T47D (cell line): ENCODE measurements around the gene GJC1.

Experiments
- DNase-seq, 2 experiments: peaks; one replicate each; pipeline versions ENCODE4 v3.0.0 to v3.0.0-alpha.2; 2011 to 2012; ENCODE audit warnings: low read depth in 1 of 2, low spot score in 1 of 2
- JUND ChIP-seq: IDR thresholded peaks from 2 replicates; pipeline ENCODE4 v1.6.1; 2012; ENCODE audit warnings: low read depth
- in situ Hi-C: cut with HindIII; loops from 2 replicates; pipeline ENCODE4 v1.10.0; 2016; ENCODE audit warnings: low sequenced_read_pairs, low pct_unique_long_range_greater_than_20kb

GJC1 gene

GRCh38 chr17:44777394-44778348 lies 52.4 kb downstream of the GJC1 start:
- no peak for TF ChIP-seq JUND

GRCh38 chr17:44776628-44777393 lies 53.3 kb downstream of the GJC1 start:
- TF ChIP-seq JUND = no peak
- in situ Hi-C loops = no loop called here
- DNase-seq = no peak

More at GRCh38 chr17:44777394-44778348, 52.4 kb downstream of the GJC1 start:
- in situ Hi-C loops = no loop called here
- no peak for DNase-seq

- in situ Hi-C loops = no loop called here
- TF ChIP-seq JUND = no peak
- DNase-seq = no peak
These were observed 54.1 kb downstream of the GJC1 start for GRCh38 chr17:44775838-44776621.

GRCh38 chr17:44775136-44775837 lies 54.8 kb downstream of the GJC1 start:
- in situ Hi-C loops = no loop called here

GRCh38 chr17:44774271-44775135 lies 55.6 kb downstream of the GJC1 start:
- in situ Hi-C loops = no loop called here
- peak; percentile 91 to 98 for DNase-seq

More at GRCh38 chr17:44775136-44775837, 54.8 kb downstream of the GJC1 start:
- peak; percentile 99 for DNase-seq
- TF ChIP-seq JUND = no peak

GRCh38 chr17:44773140-44773539 lies 56.9 kb downstream of the GJC1 start:
- TF ChIP-seq JUND = no peak
- in situ Hi-C loops = no loop called here
- DNase-seq = no peak

More at GRCh38 chr17:44774271-44775135, 55.6 kb downstream of the GJC1 start:
- no peak for TF ChIP-seq JUND

GRCh38 chr17:44772308-44773045 lies 57.6 kb downstream of the GJC1 start:
- no peak for DNase-seq
- in situ Hi-C loops = no loop called here
- no peak for TF ChIP-seq JUND

- no peak for TF ChIP-seq JUND
- DNase-seq = no peak
- in situ Hi-C loops = no loop called here
These were observed 59.7 kb downstream of the GJC1 start for GRCh38 chr17:44770166-44770925.

GRCh38 chr17:44769647-44770084 lies 60.4 kb downstream of the GJC1 start:
- in situ Hi-C loops = no loop called here
- TF ChIP-seq JUND = no peak
- no peak for DNase-seq

GRCh38 chr17:44769230-44769629 lies 60.9 kb downstream of the GJC1 start:
- TF ChIP-seq JUND = no peak
- DNase-seq = no peak
- in situ Hi-C loops = no loop called here
